ENCODE data around the gene TNPO2.

DNA sequence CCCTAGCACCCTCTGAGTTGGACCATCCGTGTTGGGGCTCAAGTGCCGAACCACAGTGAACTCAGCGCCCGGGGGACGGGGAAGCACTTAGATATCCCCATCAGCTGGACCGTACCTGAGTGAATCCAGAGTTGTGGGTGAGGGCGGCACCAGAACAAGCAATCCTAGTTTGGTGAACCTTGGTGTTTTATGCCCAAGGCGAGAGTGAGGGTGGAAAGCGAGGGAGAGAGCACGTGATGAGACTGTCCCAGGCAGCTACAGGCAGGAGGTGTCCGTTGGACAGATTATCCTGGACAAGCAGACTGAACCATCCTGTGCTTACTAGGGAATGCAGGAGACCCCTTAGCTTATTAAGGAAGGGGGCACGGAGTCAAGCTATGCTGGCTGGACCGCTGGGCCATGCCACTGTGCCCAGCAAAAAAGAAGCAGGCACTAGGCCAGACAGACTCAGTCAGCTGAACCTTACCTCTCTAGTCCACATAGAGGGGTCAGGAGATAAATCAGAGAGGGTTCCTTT is 14.2 kb upstream of the TNPO2 start:
- TF ChIP-seq POLR2A (IDR thresholded peaks at IDR 0.05; ENCODE audit: low read depth, low read length), result no peak
- TF ChIP-seq POLR2AphosphoS5 (IDR thresholded peaks at IDR 0.05; ENCODE audit: low read depth, low read length), result no peak
- no peak for TF ChIP-seq TAF1 (IDR thresholded peaks at IDR 0.05; ENCODE audit: borderline replicate concordance, low read depth, low read length)

Measured in GM12892 (cell line).